Endothelial cell of umbilical vein (primary cell): ENCODE measurements around the gene JRKL. TPM values are rescaled to one million over a fixed set of nuclear protein-coding genes. Genes with fewer than 3 reads are reported as not detected.

Experiments used
- BruUV-seq: library from RNA; stranded (reverse); fragments of 400-500 nt; replicated peaks from 2 replicates; lab custom pipeline; 2021; lab: Mats Ljungman, UMichigan
- CTCF ChIA-PET: fragments of 300-600, 350-600 bp; sonication (Branson Sonifier 250); formaldehyde crosslinking; loops from one replicate; lab custom pipeline; 2021; ENCODE audit warnings: antibody characterized with exemption, inconsistent platforms; lab: Charles Lee
- POLR2A ChIA-PET: fragments of 300-600, 350-600 bp; sonication (Branson Sonifier 250); formaldehyde crosslinking; loops from one replicate; lab custom pipeline; 2021; ENCODE audit warnings: antibody characterized with exemption, inconsistent platforms; lab: Charles Lee
- DNase-seq: peaks from one replicate; pipeline ENCODE4 v3.0.0-alpha.2; 2011; ENCODE audit warnings: low read depth, low spot score
- FAIRE-seq: peaks from 2 replicates; lab custom pipeline; 2011; peaks lifted over from hg19 to GRCh38; lab: Jason Lieb, UNC
- H2AFZ ChIP-seq: 2 replicates; pipeline ENCODE4 v1.6.0; 2012; ENCODE audit warnings: low read depth, low read length, control low read depth, inconsistent platforms
- H3K27ac ChIP-seq: 2 replicates; pipeline ENCODE4 v1.5.1; 2011; ENCODE audit warnings: low read depth, mild to moderate bottlenecking, control low read depth, low read length, moderate library complexity; ENCODE audit not compliant: insufficient read depth
- H3K27me3 ChIP-seq, 2 experiments: 2 replicates each; pipeline versions ENCODE4 v1.6.0 to v1.6.1; 2011; ENCODE audit warnings: low read length in 2 of 2, mixed read lengths in 1 of 2; ENCODE audit not compliant: control insufficient read depth in 2 of 2, insufficient read depth in 2 of 2
- H3K36me3 ChIP-seq, 2 experiments: 2 replicates in 1 of 2; 3 replicates in 1 of 2; pipeline ENCODE4 v1.5.1; 2011; ENCODE audit warnings: low read length in 2 of 2, mild to moderate bottlenecking in 1 of 2, moderate library complexity in 1 of 2; ENCODE audit not compliant: control insufficient read depth in 2 of 2, insufficient read depth in 2 of 2; ENCODE audit errors: extremely low read depth in 1 of 2
- H3K4me1 ChIP-seq: 3 replicates; pipeline ENCODE4 v1.5.1; 2011; ENCODE audit warnings: mild to moderate bottlenecking, low read length; ENCODE audit not compliant: control insufficient read depth, insufficient read depth; ENCODE audit errors: extremely low read depth
- H3K4me2 ChIP-seq: 2 replicates; pipeline ENCODE4 v1.6.1; 2011; ENCODE audit warnings: low read length, control low read depth, mixed read lengths; ENCODE audit not compliant: insufficient read depth
- H3K4me3 ChIP-seq, 3 experiments: fragments of 200-600 bp in 1 of 3; sonication (generic), shearing (Covaris generic) in 1 of 3; replicated peaks in 1 of 3; 2 replicates each; pipeline ENCODE4 v1.5.1; 2011 to 2016; ENCODE audit warnings: control low read depth in 3 of 3, low read length in 3 of 3, mild to moderate bottlenecking in 2 of 3, inconsistent platforms in 1 of 3, low read depth in 1 of 3, moderate library complexity in 1 of 3; ENCODE audit not compliant: insufficient read depth in 1 of 3
- H3K79me2 ChIP-seq: 2 replicates; pipeline ENCODE4 v1.6.0; 2012; ENCODE audit warnings: low read length, inconsistent platforms; ENCODE audit not compliant: control insufficient read depth, insufficient read depth
- H3K9ac ChIP-seq: replicated peaks from 2 replicates; pipeline ENCODE3; 2011; ENCODE audit warnings: low read length, control low read depth; ENCODE audit not compliant: insufficient read depth; ENCODE audit errors: extremely low read depth
- H3K9me1 ChIP-seq: replicated peaks from 3 replicates; pipeline ENCODE4 v1.6.0; 2011; ENCODE audit warnings: mild to moderate bottlenecking, low read length; ENCODE audit not compliant: control insufficient read depth, insufficient read depth; ENCODE audit errors: extremely low read depth
- H3K9me3 ChIP-seq: replicated peaks from 2 replicates; pipeline ENCODE4 v1.5.1; 2012; ENCODE audit warnings: low read length, inconsistent platforms; ENCODE audit not compliant: control insufficient read depth, insufficient read depth
- H4K20me1 ChIP-seq: replicated peaks from 2 replicates; pipeline ENCODE3; 2011; ENCODE audit warnings: mild to moderate bottlenecking, low read length; ENCODE audit not compliant: control insufficient read depth, insufficient read depth; ENCODE audit errors: extremely low read depth
- CTCF ChIP-seq, 2 donors: IDR thresholded peaks; 1 replicate in 1 of 2; 2 replicates in 1 of 2; pipeline ENCODE4 v1.5.1; 2011; ENCODE audit warnings: low read length in 2 of 2, mild to moderate bottlenecking in 2 of 2, moderate library complexity in 2 of 2, control low read depth in 1 of 2, inconsistent platforms in 1 of 2, low read depth in 1 of 2; ENCODE audit not compliant: insufficient read depth in 1 of 2; ENCODE audit errors: extremely low read depth in 1 of 2
- EZH2 ChIP-seq: IDR thresholded peaks from 2 replicates; pipeline ENCODE4 v1.6.1; 2012; ENCODE audit warnings: borderline replicate concordance, low read depth, mild to moderate bottlenecking, moderate library complexity, low read length, inconsistent platforms; ENCODE audit not compliant: severe bottlenecking
- MAX ChIP-seq: IDR thresholded peaks from 2 replicates; pipeline ENCODE4 v1.6.1; 2011; ENCODE audit not compliant: insufficient read depth, insufficient read length
- MYC ChIP-seq: IDR thresholded peaks from one replicate; pipeline ENCODE4 v1.6.1; 2011; ENCODE audit warnings: mild to moderate bottlenecking, low read depth, low read length
- POLR2A ChIP-seq: IDR thresholded peaks from 2 replicates; pipeline ENCODE4 v1.6.1; 2012; ENCODE audit warnings: low read depth, mild to moderate bottlenecking, control low read depth, low read length
- POLR2AphosphoS5 ChIP-seq: IDR thresholded peaks from 2 replicates; pipeline ENCODE4 v1.6.1; 2012; ENCODE audit warnings: low read depth, mild to moderate bottlenecking, control low read depth, low read length, moderate library complexity; ENCODE audit not compliant: insufficient read depth
- dilution Hi-C: fragments of 300-500 bp; cut with MboI; formaldehyde crosslinking; loops from one replicate; pipeline ENCODE4 v1.15.0; 2019; ENCODE audit warnings: low sequenced_read_pairs; ENCODE audit not compliant: extremely low pct_ligation_motif_present
- intact Hi-C: fragments of 100-400 bp; cut with micrococcal nuclease; formaldehyde crosslinking; loops from one replicate; pipeline ENCODE4 v1.10.0; 2022
- polyA plus RNA-seq, 4 experiments: library from polyadenylated mRNA; depleted of rRNA in 3 of 4; stranded (reverse) in 3 of 4; unstranded in 1 of 4; fragments of >200 nt; gene quantifications; 2 replicates each; pipeline versions ENCODE4 v1.2.1 to v1.2.3, GENCODE V29; 2011 to 2012; ENCODE audit warnings: missing spikeins in 1 of 4
- total RNA-seq: library from RNA; stranded (reverse); gene quantifications from 2 replicates; pipeline ENCODE4 v1.2.3, GENCODE V29; 2021

The JRKL gene
- total and polyA plus RNA-seq, 2 donors (not counting 3 experiments of a cell fraction or from before 2014, with no cell fraction given), result 1.4 to 7.6 TPM

- ChIA-PET POLR2A (no interaction called here), CTCF (no interaction called here)
- dilution Hi-C loops (no loop called here), intact Hi-C loops (no loop called here)
- BruUV-seq, result no TSS peak
- Histone ChIP-seq H3K9me1 (no peaks in the 10 kb centered on the region), H3K9me3 (no peaks in the 10 kb centered on the region), H4K20me1 (no peaks in the 10 kb centered on the region), H2AFZ (no peak overlapping the region), H3K27ac (no peak overlapping the region), H3K79me2 (no peaks in the 10 kb centered on the region), H3K4me1 (no peaks in the 10 kb centered on the region), H3K27me3 (peaks cover 3 to 9% of the 10 kb centered on the region in 2 experiments), H3K4me3 (no peak overlapping the region), H3K9ac (no peak overlapping the region), H3K4me2 (no peak overlapping the region), H3K36me3 (no peaks in the 10 kb centered on the region)
- no peak for FAIRE-seq
- no peak for DNase-seq
- TF ChIP-seq POLR2A, result no peak
- TF ChIP-seq MAX, result no peak
- no peak for TF ChIP-seq EZH2
- no peak for TF ChIP-seq MYC
These were observed 23.1 kb downstream of the JRKL start for GRCh38 chr11:96412761-96413381.

GRCh38 chr11:96413408-96413807 lies 23.6 kb downstream of the JRKL start:
- ChIA-PET CTCF (no interaction called here), POLR2A (no interaction called here)
- Histone ChIP-seq H3K79me2 (no peaks in the 10 kb centered on the region), H2AFZ (no peak overlapping the region), H3K27me3 (peaks cover 3 to 12% of the 10 kb centered on the region in 2 experiments), H3K9ac (no peak overlapping the region), H3K4me1 (no peaks in the 10 kb centered on the region), H4K20me1 (no peaks in the 10 kb centered on the region), H3K27ac (no peak overlapping the region), H3K9me1 (no peaks in the 10 kb centered on the region), H3K9me3 (no peaks in the 10 kb centered on the region), H3K36me3 (no peaks in the 10 kb centered on the region), H3K4me2 (no peak overlapping the region), H3K4me3 (no peak overlapping the region)
- DNase-seq (no peak), FAIRE-seq (no peak)
- dilution Hi-C loops, result no loop called here
- TF ChIP-seq POLR2AphosphoS5 (no peak), CTCF (IDR thresholded peaks at IDR 0.05; ENCODE audit: extremely low read depth in 1 of 2, insufficient read depth in 1 of 2, low read depth in 1 of 2, low read length in 2 of 2) (no peak)
- intact Hi-C loops, result no loop called here
- BruUV-seq, result no TSS peak
